Mesenchymal stem cell (in vitro differentiated cells and primary cell): ENCODE measurements around the gene NLRP3.

ENCODE experiments used
- DNase-seq: peaks from one replicate; pipeline ENCODE4 v3.0.0-alpha.2; 2013
- H2AFZ ChIP-seq: one replicate; pipeline ENCODE4 v1.6.1; 2013; ENCODE audit warnings: low read depth, mild to moderate bottlenecking, control low read depth, inconsistent platforms, low read length, moderate library complexity
- H2AK5ac ChIP-seq: 2 replicates; pipeline ENCODE4 v1.6.1; 2013; ENCODE audit warnings: low read length, moderate library complexity, mild to moderate bottlenecking, inconsistent platforms; ENCODE audit not compliant: severe bottlenecking
- H2BK120ac ChIP-seq: one replicate; pipeline ENCODE4 v1.6.1; 2013; ENCODE audit warnings: low read depth, mild to moderate bottlenecking, inconsistent platforms, low read length, moderate library complexity
- H2BK12ac ChIP-seq, 2 experiments: one replicate each; pipeline ENCODE4 v1.6.1; 2013; ENCODE audit warnings: inconsistent platforms in 2 of 2, low read length in 2 of 2, mild to moderate bottlenecking in 2 of 2, moderate library complexity in 2 of 2, control low read depth in 1 of 2
- H2BK15ac ChIP-seq: one replicate; pipeline ENCODE4 v1.6.1; 2013; ENCODE audit warnings: mild to moderate bottlenecking, low read depth, inconsistent platforms; ENCODE audit not compliant: poor library complexity, severe bottlenecking
- H2BK5ac ChIP-seq: 2 replicates; pipeline ENCODE4 v1.6.1; 2013; ENCODE audit warnings: low read depth, mild to moderate bottlenecking, low read length, control low read depth, inconsistent platforms; ENCODE audit not compliant: poor library complexity, severe bottlenecking
- H3K14ac ChIP-seq, 2 experiments: one replicate each; pipeline ENCODE4 v1.6.1; 2013; ENCODE audit warnings: inconsistent platforms in 2 of 2, low read length in 2 of 2, control low read depth in 1 of 2, mild to moderate bottlenecking in 1 of 2, moderate library complexity in 1 of 2
- H3K18ac ChIP-seq, 2 experiments: one replicate each; pipeline ENCODE4 v1.6.1; 2013; ENCODE audit warnings: inconsistent platforms in 2 of 2, low read length in 2 of 2, control low read depth in 1 of 2, low read depth in 1 of 2, mild to moderate bottlenecking in 1 of 2
- H3K23ac ChIP-seq, 2 experiments: one replicate each; pipeline ENCODE4 v1.6.1; 2013; ENCODE audit warnings: inconsistent platforms in 2 of 2, low read length in 2 of 2, mild to moderate bottlenecking in 2 of 2, moderate library complexity in 2 of 2, control low read depth in 1 of 2
- H3K27ac ChIP-seq: 2 replicates; pipeline ENCODE4 v1.5.1; 2013; ENCODE audit warnings: mild to moderate bottlenecking, moderate library complexity, low read length, control low read depth, inconsistent platforms; ENCODE audit not compliant: poor library complexity, severe bottlenecking
- H3K27me3 ChIP-seq, 2 experiments: 2 replicates each; pipeline versions ENCODE4 v1.6.1 to v1.7.0; 2013; ENCODE audit warnings: low read length in 2 of 2, mild to moderate bottlenecking in 2 of 2, moderate library complexity in 2 of 2, control low read depth in 1 of 2, inconsistent platforms in 1 of 2; ENCODE audit not compliant: control insufficient read depth in 1 of 2, insufficient read depth in 1 of 2
- H3K36me3 ChIP-seq, 2 experiments: 2 replicates each; pipeline versions ENCODE4 v1.6.1 to v1.7.0; 2013; ENCODE audit warnings: low read length in 2 of 2, control low read depth in 1 of 2, inconsistent platforms in 1 of 2, low read depth in 1 of 2, mild to moderate bottlenecking in 1 of 2; ENCODE audit not compliant: insufficient read depth in 2 of 2, control insufficient read depth in 1 of 2
- H3K4ac ChIP-seq, 2 experiments: one replicate each; pipeline ENCODE4 v1.6.1; 2013; ENCODE audit warnings: inconsistent platforms in 2 of 2, low read length in 2 of 2, mild to moderate bottlenecking in 2 of 2, moderate library complexity in 2 of 2, control low read depth in 1 of 2, low read depth in 1 of 2
- H3K4me1 ChIP-seq: 2 replicates; pipeline ENCODE4 v1.6.1; 2013; ENCODE audit warnings: low read depth, low read length, control low read depth; ENCODE audit not compliant: control insufficient read depth, insufficient read depth
- H3K4me2 ChIP-seq: 2 replicates; pipeline ENCODE4 v1.6.1; 2013; ENCODE audit warnings: low read length, mild to moderate bottlenecking, inconsistent platforms; ENCODE audit not compliant: poor library complexity, severe bottlenecking
- H3K4me3 ChIP-seq, 2 experiments: 2 replicates each; pipeline versions ENCODE4 v1.5.1 to v1.7.0; 2013; ENCODE audit warnings: low read length in 2 of 2, mild to moderate bottlenecking in 2 of 2, control low read depth in 1 of 2, low read depth in 1 of 2; ENCODE audit not compliant: insufficient read depth in 1 of 2
- H3K79me1 ChIP-seq: replicated peaks from 2 replicates; pipeline ENCODE4 v1.6.1; 2013; ENCODE audit warnings: mild to moderate bottlenecking, control low read depth, low read length, inconsistent platforms; ENCODE audit not compliant: poor library complexity, severe bottlenecking
- H3K9ac ChIP-seq: 2 replicates; pipeline ENCODE4 v1.7.0; 2013; ENCODE audit warnings: mild to moderate bottlenecking, low read length, moderate library complexity
- H3K9me3 ChIP-seq: 2 replicates; pipeline ENCODE4 v1.7.0; 2013; ENCODE audit warnings: mild to moderate bottlenecking, low read length; ENCODE audit not compliant: control insufficient read depth
- H4K8ac ChIP-seq: one replicate; pipeline ENCODE4 v1.6.1; 2013; ENCODE audit warnings: inconsistent platforms, mild to moderate bottlenecking, low read length, moderate library complexity
- H4K91ac ChIP-seq: one replicate; pipeline ENCODE4 v1.6.1; 2013; ENCODE audit warnings: mild to moderate bottlenecking, low read length, inconsistent platforms
- WGBS: methylation state at CpG from one replicate; pipeline ENCODE4 v1.1.7; 2013; ENCODE audit warnings: mixed read lengths; 5-methylcytosine and 5-hydroxymethylcytosine counted together

NLRP3 gene

GRCh38 chr1:247471445-247472016, 55.6 kb downstream of the NLRP3 start:
- Histone ChIP-seq H4K8ac (no peak overlapping the region), H2BK120ac (no peak overlapping the region), H3K9me3 (peaks cover 7% of the 10 kb centered on the region), H2AK5ac (no peak overlapping the region), H3K79me1 (no peaks in the 10 kb centered on the region), H3K4ac (no peak overlapping the region), H3K23ac (no peak overlapping the region), H3K18ac (no peak overlapping the region), H4K91ac (no peak overlapping the region), H3K14ac (no peak overlapping the region), H3K27me3 (no peaks in the 10 kb centered on the region), H3K36me3 (no peaks in the 10 kb centered on the region), H3K4me2 (no peak overlapping the region), H2AFZ (no peak overlapping the region), H3K4me3 (no peak overlapping the region), H2BK15ac (no peak overlapping the region), H3K27ac (no peak overlapping the region), H2BK5ac (no peak overlapping the region), H3K4me1 (no peaks in the 10 kb centered on the region), H2BK12ac (no peak overlapping the region), H3K9ac (no peak overlapping the region)
- WGBS: 77% methylated on average over 11 of the region's 12 CpGs
- DNase-seq: no peak

GRCh38 chr1:247472035-247472434, 56.1 kb downstream of the NLRP3 start:
- H3K18ac ChIP-seq: no peak overlapping the region
- no peak overlapping the region for H3K27ac ChIP-seq
- no CpG with 5 or more reads among the region's 1 CpG for WGBS
- H3K4me3 ChIP-seq: no peak overlapping the region
- no peak overlapping the region for H4K8ac ChIP-seq
- H3K79me1 ChIP-seq: no peaks in the 10 kb centered on the region
- H3K4me1 ChIP-seq: no peaks in the 10 kb centered on the region
- no peak overlapping the region for H4K91ac ChIP-seq
- H3K9me3 ChIP-seq: peaks cover 7% of the 10 kb centered on the region
- H2AFZ ChIP-seq: no peak overlapping the region
- H2BK120ac ChIP-seq: no peak overlapping the region
- no peaks in the 10 kb centered on the region for H3K27me3 ChIP-seq
- no peak overlapping the region for H2BK12ac ChIP-seq
- H3K9ac ChIP-seq: no peak overlapping the region
- no peak overlapping the region for H3K23ac ChIP-seq
- H2BK5ac ChIP-seq: no peak overlapping the region
- no peak overlapping the region for H3K4me2 ChIP-seq
- H3K4ac ChIP-seq: no peak overlapping the region
- no peak for DNase-seq
- H2BK15ac ChIP-seq: no peak overlapping the region
- no peak overlapping the region for H3K14ac ChIP-seq
- no peak overlapping the region for H2AK5ac ChIP-seq
- H3K36me3 ChIP-seq: no peaks in the 10 kb centered on the region

GRCh38 chr1:247474367-247474766, 58.4 kb downstream of the NLRP3 start:
- Histone ChIP-seq H3K27ac (no peak overlapping the region), H4K91ac (no peak overlapping the region), H2BK15ac (no peak overlapping the region), H3K79me1 (no peaks in the 10 kb centered on the region), H3K9me3 (peaks cover 7% of the 10 kb centered on the region), H3K4ac (no peak overlapping the region), H2AFZ (no peak overlapping the region), H3K4me3 (no peak overlapping the region), H3K18ac (no peak overlapping the region), H2BK5ac (no peak overlapping the region), H3K14ac (no peak overlapping the region), H2BK12ac (no peak overlapping the region), H3K23ac (no peak overlapping the region), H3K4me1 (no peaks in the 10 kb centered on the region), H3K27me3 (no peaks in the 10 kb centered on the region), H2BK120ac (no peak overlapping the region), H3K9ac (no peak overlapping the region), H4K8ac (no peak overlapping the region), H2AK5ac (no peak overlapping the region), H3K36me3 (no peaks in the 10 kb centered on the region), H3K4me2 (no peak overlapping the region)
- no peak for DNase-seq
- 75% methylated on average over 3 of the region's 3 CpGs for WGBS

GRCh38 chr1:247475793-247476192, 59.8 kb downstream of the NLRP3 start:
- no peak overlapping the region for H3K14ac ChIP-seq
- H3K27ac ChIP-seq: no peak overlapping the region
- H4K91ac ChIP-seq: no peak overlapping the region
- H2AFZ ChIP-seq: no peak overlapping the region
- H3K79me1 ChIP-seq: no peaks in the 10 kb centered on the region
- no peaks in the 10 kb centered on the region for H3K27me3 ChIP-seq
- no peak overlapping the region for H2BK12ac ChIP-seq
- H3K4me2 ChIP-seq: no peak overlapping the region
- H3K4ac ChIP-seq: no peak overlapping the region
- H3K9ac ChIP-seq: no peak overlapping the region
- DNase-seq: no peak
- 93% methylated on average over 2 of the region's 2 CpGs for WGBS
- no peak overlapping the region for H4K8ac ChIP-seq
- H2BK15ac ChIP-seq: no peak overlapping the region
- H3K4me3 ChIP-seq: no peak overlapping the region
- peaks cover 4% of the 10 kb centered on the region for H3K9me3 ChIP-seq
- H3K4me1 ChIP-seq: no peaks in the 10 kb centered on the region
- no peak overlapping the region for H3K18ac ChIP-seq
- no peak overlapping the region for H3K23ac ChIP-seq
- no peak overlapping the region for H2AK5ac ChIP-seq
- no peaks in the 10 kb centered on the region for H3K36me3 ChIP-seq
- no peak overlapping the region for H2BK120ac ChIP-seq
- H2BK5ac ChIP-seq: no peak overlapping the region
